Stimulated activated naive B cell treated with anti-CD40 and anti-IgM and Interleukin-4, amounts not matched to agents 10 μg/mL and 1 μg/mL and 100 μg/mL, for 72 hours (primary cell): ENCODE data around the gene CLTC.

ENCODE experiments used
- ATAC-seq, 2 donors: fragments of 150-1000 bp; cut with Tn5 transposase; replicated peaks; 2 replicates each; pipeline ENCODE4 v1.10.0; 2021; ENCODE audit warnings: moderate library complexity in 1 of 2
- DNase-seq: peaks from one replicate; pipeline ENCODE4 v3.0.0; 2021
- H3K27ac Mint-ChIP-seq: one replicate; pipeline ENCODE4 v1.8.0; 2022; ENCODE audit warnings: mild to moderate bottlenecking, mixed read lengths
- H3K27me3 Mint-ChIP-seq, 2 donors: one replicate each; pipeline ENCODE4 v1.8.0; 2022; ENCODE audit warnings: mixed read lengths in 2 of 2
- H3K36me3 Mint-ChIP-seq, 2 donors: one replicate each; pipeline ENCODE4 v1.8.0; 2022; ENCODE audit warnings: mixed read lengths in 2 of 2, mild to moderate bottlenecking in 1 of 2
- H3K4me1 Mint-ChIP-seq, 2 donors: one replicate each; pipeline ENCODE4 v1.8.0; 2022; ENCODE audit warnings: mixed read lengths in 2 of 2, mild to moderate bottlenecking in 1 of 2
- H3K4me3 Mint-ChIP-seq, 2 donors: one replicate each; pipeline ENCODE4 v1.8.0; 2022; ENCODE audit warnings: mild to moderate bottlenecking in 2 of 2, mixed read lengths in 2 of 2, moderate library complexity in 1 of 2
- H3K9me3 Mint-ChIP-seq, 2 donors: one replicate each; pipeline ENCODE4 v1.8.0; 2022; ENCODE audit warnings: mixed read lengths in 2 of 2, mild to moderate bottlenecking in 1 of 2

Gene CLTC

DNA sequence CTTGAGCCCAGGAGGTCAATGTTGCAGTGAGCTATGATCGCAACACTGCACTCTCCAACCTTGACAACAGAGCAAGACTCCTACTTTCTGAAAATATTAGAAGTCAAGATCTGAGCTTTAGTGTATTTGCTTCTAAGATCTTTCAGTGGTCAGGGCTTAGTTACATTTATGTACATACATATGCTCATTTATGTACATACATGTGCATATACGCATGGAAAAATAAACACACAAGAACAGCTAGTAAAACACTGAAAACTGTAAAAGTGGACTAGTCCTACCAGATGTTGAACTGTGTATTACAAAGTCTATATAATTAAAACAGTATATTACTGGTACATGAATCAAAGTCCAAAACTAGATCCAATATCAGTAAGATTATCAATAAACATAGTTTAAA lies 59.2 kb downstream of the CLTC start:
- H3K36me3 Mint-ChIP-seq, result peaks cover 15 to 48% of the 10 kb centered on the region in 2 donors
- no peak overlapping the region for H3K27ac Mint-ChIP-seq
- no peak overlapping the region for H3K4me3 Mint-ChIP-seq
- no peak for DNase-seq
- no peak for ATAC-seq
- H3K27me3 Mint-ChIP-seq, result no peaks in the 10 kb centered on the region
- H3K4me1 Mint-ChIP-seq, result peaks cover 8 to 25% of the 10 kb centered on the region in 2 donors
- H3K9me3 Mint-ChIP-seq, result no peaks in the 10 kb centered on the region

DNA sequence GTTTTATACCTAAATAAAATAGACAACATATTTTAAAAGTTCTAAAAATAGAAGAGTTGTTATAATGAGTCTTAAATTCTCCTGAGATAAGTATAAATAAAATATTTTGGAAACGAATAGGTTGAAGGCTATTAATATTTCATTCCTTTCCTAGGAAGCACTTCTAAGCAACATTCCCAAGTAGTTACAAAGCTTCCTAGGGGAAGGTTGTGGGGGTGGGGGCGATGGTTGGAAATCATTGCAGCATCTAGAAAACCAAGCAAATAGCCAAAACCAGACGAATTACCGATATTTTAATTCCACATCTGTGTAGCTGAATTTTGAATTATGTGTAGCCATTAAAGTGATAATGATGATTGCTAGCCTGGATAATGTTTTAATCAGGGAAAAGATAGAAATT lies 60.6 kb downstream of the CLTC start:
- Mint-ChIP-seq H3K36me3 (peaks cover 13 to 49% of the 10 kb centered on the region in 2 donors), H3K4me1 (peaks cover under 1 to 11% of the 10 kb centered on the region in 2 donors), H3K27me3 (no peaks in the 10 kb centered on the region), H3K4me3 (no peak overlapping the region), H3K9me3 (no peaks in the 10 kb centered on the region), H3K27ac (no peak overlapping the region)
- no peak for ATAC-seq
- DNase-seq, result no peak

- no peak for DNase-seq
- H3K4me3 Mint-ChIP-seq, result no peak overlapping the region
- no peaks in the 10 kb centered on the region for H3K27me3 Mint-ChIP-seq
- no peaks in the 10 kb centered on the region for H3K9me3 Mint-ChIP-seq
- no peak overlapping the region for H3K27ac Mint-ChIP-seq
- peaks cover 7% of the 10 kb centered on the region in 2 donors for H3K4me1 Mint-ChIP-seq
- ATAC-seq, result no peak
- peaks cover 12 to 44% of the 10 kb centered on the region in 2 donors for H3K36me3 Mint-ChIP-seq
Observed at GRCh38 chr17:59683283-59683682, 63.6 kb downstream of the CLTC start.

DNA sequence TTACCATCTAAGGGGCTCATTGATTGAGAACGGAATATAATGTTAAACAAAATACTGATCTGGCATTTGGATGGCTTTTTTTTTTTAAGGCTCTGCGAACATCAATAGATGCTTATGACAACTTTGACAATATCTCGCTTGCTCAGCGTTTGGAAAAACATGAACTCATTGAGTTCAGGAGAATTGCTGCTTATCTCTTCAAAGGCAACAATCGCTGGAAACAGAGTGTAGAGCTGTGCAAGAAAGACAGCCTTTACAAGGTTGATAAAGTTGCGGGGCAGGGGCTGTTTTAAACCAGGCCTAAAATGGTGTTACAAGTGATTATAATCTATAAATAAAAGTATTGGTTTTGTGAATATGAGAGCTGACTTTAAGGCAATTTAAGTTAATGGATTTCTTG lies 65.3 kb downstream of the CLTC start:
- peaks cover 12 to 50% of the 10 kb centered on the region in 2 donors for H3K36me3 Mint-ChIP-seq
- H3K4me3 Mint-ChIP-seq, result no peak overlapping the region
- H3K27ac Mint-ChIP-seq, result no peak overlapping the region
- no peaks in the 10 kb centered on the region for H3K27me3 Mint-ChIP-seq
- ATAC-seq (no peak), DNase-seq (no peak)
- no peaks in the 10 kb centered on the region for H3K9me3 Mint-ChIP-seq
- peaks cover 9 to 11% of the 10 kb centered on the region in 2 donors for H3K4me1 Mint-ChIP-seq

- ATAC-seq (no peak), DNase-seq (no peak)
- Mint-ChIP-seq H3K27me3 (no peaks in the 10 kb centered on the region), H3K27ac (peak overlapping the region; percentile 21), H3K9me3 (no peaks in the 10 kb centered on the region), H3K4me3 (no peak overlapping the region), H3K4me1 (peaks cover 10 to 11% of the 10 kb centered on the region in 2 donors), H3K36me3 (peaks cover 22 to 49% of the 10 kb centered on the region in 2 donors)
Observed at GRCh38 chr17:59688008-59688407, 68.3 kb downstream of the CLTC start.

GRCh38 chr17:59688496-59688895 lies 68.8 kb downstream of the CLTC start:
- Mint-ChIP-seq H3K9me3 (no peaks in the 10 kb centered on the region), H3K4me3 (no peak overlapping the region), H3K27me3 (no peaks in the 10 kb centered on the region), H3K4me1 (peaks cover 10 to 11% of the 10 kb centered on the region in 2 donors), H3K36me3 (peaks cover 22 to 51% of the 10 kb centered on the region in 2 donors), H3K27ac (peak overlapping the region; percentile 21)
- DNase-seq, result no peak
- no peak for ATAC-seq

DNA sequence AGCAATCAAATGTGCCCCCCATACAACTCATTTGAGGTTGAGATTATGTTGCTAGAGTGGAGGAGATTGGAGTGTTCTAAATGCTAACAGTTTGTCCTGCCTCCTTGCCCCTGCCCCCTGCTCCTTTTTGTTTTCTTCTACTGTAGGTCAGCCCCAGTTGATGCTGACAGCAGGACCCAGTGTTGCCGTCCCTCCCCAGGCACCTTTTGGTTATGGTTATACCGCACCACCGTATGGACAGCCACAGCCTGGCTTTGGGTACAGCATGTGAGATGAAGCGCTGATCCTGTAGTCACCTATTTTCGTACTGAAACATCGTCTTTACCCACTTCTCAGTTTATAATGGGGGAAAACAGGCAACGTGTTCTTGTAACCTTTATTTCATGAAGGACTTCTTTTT lies 73.9 kb downstream of the CLTC start:
- H3K4me3 Mint-ChIP-seq, result no peak overlapping the region
- no peak overlapping the region for H3K27ac Mint-ChIP-seq
- ATAC-seq, result no peak
- DNase-seq, result no peak
- H3K4me1 Mint-ChIP-seq, result peaks cover 24 to 29% of the 10 kb centered on the region in 2 donors
- H3K36me3 Mint-ChIP-seq, result peaks cover 35 to 64% of the 10 kb centered on the region in 2 donors
- no peaks in the 10 kb centered on the region for H3K9me3 Mint-ChIP-seq
- H3K27me3 Mint-ChIP-seq, result no peaks in the 10 kb centered on the region

DNA sequence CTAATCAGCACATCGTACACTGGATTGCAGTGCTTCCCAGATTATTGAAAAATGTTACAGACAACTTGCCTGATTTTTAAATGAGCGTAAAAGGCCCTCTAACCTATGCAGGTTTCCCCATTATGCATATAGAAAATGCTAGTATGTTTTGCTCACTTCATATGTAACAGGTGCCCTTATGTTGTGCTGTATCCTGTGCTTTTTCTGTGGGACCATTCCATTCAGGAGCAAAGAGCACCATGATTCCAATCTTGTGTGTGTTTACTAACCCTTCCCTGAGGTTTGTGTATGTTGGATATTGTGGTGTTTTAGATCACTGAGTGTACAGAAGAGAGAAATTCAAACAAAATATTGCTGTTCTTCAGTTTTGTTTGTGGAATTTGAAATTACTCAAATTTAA lies 74.6 kb downstream of the CLTC start:
- ATAC-seq (no peak), DNase-seq (no peak)
- Mint-ChIP-seq H3K4me3 (no peak overlapping the region), H3K27ac (peak overlapping the region; percentile 51), H3K36me3 (peaks cover 37 to 67% of the 10 kb centered on the region in 2 donors), H3K9me3 (no peaks in the 10 kb centered on the region), H3K4me1 (peaks cover 30 to 34% of the 10 kb centered on the region in 2 donors), H3K27me3 (no peaks in the 10 kb centered on the region)

DNA sequence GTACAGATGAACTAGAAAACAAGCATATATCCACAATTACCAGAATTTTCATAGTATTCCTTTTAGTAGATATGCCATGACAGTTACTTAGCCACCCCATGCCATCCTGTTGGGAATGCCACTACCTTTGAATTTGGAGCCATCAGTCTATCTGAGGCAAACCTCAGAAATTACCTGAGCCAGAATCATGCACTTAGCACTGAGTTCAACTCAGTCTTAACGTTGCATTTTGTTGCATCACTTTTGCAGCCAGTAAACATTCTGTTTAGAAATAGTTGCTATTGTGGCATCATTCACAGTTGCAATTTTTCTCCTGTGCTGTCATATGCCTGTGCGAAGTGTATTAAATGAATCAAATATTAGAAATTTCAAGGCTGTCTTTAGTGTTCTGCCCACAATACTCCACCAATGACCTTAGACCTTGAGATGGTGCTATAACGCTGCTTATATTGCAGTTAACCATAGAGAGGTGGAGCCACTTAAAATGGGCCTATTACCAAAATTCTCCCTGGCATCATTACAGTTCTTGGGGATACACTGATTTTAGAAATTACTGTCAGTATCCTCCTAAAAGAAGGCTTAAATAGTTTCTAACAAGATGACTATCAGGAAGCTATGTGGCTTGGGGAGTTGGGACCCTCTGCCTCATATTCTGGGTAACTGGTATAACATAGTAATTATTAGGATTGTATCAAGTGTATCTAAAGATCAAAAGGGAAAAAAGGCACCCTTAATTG lies 76.4 kb downstream of the CLTC start:
- peak; percentile 19 to 29 for ATAC-seq
- Mint-ChIP-seq H3K4me1 (peaks cover 45 to 50% of the 10 kb centered on the region in 2 donors), H3K4me3 (peak overlapping the region; percentile 15 to 35), H3K9me3 (no peaks in the 10 kb centered on the region), H3K27ac (peak overlapping the region; percentile 73), H3K36me3 (peaks cover 46 to 76% of the 10 kb centered on the region in 2 donors), H3K27me3 (no peaks in the 10 kb centered on the region)
- no peak for DNase-seq

DNA sequence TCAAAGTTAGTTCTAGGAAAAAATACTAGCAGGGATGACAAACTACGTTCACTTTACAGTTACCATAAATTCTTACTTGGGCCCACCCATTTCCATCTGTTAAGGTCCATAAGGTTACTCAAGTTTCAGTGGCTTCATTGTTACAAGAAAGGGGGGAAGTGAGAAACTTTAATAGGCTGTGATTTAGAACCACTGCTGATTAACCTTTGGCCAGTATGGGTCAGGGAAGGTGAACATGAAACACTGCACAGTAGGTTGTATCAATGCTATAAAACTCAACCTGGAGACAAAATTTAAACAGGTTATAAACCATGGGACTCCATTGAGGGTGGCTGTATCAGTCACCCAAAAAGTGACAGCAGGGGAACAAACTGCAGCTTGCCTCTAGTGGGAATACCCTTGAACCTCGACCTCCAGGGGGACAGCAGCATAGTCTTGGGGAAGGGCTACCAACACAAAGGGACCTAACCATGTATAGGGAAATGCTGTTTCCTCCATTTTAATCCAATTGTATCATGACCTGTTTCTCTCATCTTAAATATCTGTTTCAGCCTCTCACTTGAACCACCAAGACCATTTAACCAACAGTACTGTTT lies 77.1 kb downstream of the CLTC start:
- H3K36me3 Mint-ChIP-seq, result peaks cover 42 to 72% of the 10 kb centered on the region in 2 donors
- DNase-seq (no peak), ATAC-seq (peak; percentile 82 to 90)
- H3K27me3 Mint-ChIP-seq, result no peaks in the 10 kb centered on the region
- peaks cover 44 to 52% of the 10 kb centered on the region in 2 donors for H3K4me1 Mint-ChIP-seq
- H3K4me3 Mint-ChIP-seq, result peak overlapping the region; percentile 15 to 35
- H3K9me3 Mint-ChIP-seq, result no peaks in the 10 kb centered on the region
- H3K27ac Mint-ChIP-seq, result peak overlapping the region; percentile 73

DNA sequence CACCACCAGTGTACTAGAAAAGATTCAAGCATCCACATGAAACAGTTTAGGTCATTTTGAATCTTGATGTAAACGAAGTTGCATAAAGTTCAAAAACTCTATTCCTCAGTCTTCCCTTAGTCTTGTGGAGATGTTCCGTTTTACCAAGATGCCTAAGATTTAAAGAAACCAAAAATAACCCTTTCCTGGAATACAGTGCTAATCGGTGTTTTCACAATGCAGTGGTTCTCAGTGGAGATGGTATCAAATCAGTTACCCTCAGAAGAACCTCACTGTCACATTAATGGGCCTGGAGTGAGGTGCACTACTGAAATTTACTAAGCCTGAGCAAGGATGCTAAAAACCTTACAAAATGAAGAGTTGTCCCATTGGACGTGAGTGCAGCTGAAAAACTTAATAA lies 78.4 kb downstream of the CLTC start:
- no peak for ATAC-seq
- H3K36me3 Mint-ChIP-seq, result peaks cover 40 to 76% of the 10 kb centered on the region in 2 donors
- H3K9me3 Mint-ChIP-seq, result no peaks in the 10 kb centered on the region
- no peaks in the 10 kb centered on the region for H3K27me3 Mint-ChIP-seq
- DNase-seq, result no peak
- peak overlapping the region; percentile 79 for H3K27ac Mint-ChIP-seq
- no peak overlapping the region for H3K4me3 Mint-ChIP-seq
- peaks cover 51 to 57% of the 10 kb centered on the region in 2 donors for H3K4me1 Mint-ChIP-seq

GRCh38 chr17:59699218-59699617 lies 79.5 kb downstream of the CLTC start:
- H3K4me3 Mint-ChIP-seq, result no peak overlapping the region
- peaks cover 41 to 74% of the 10 kb centered on the region in 2 donors for H3K36me3 Mint-ChIP-seq
- peak overlapping the region; percentile 69 for H3K27ac Mint-ChIP-seq
- ATAC-seq, result no peak
- H3K9me3 Mint-ChIP-seq, result no peaks in the 10 kb centered on the region
- no peaks in the 10 kb centered on the region for H3K27me3 Mint-ChIP-seq
- H3K4me1 Mint-ChIP-seq, result peaks cover 55 to 68% of the 10 kb centered on the region in 2 donors
- DNase-seq, result no peak

- ATAC-seq, result no peak
- Mint-ChIP-seq H3K4me1 (peaks cover 56 to 73% of the 10 kb centered on the region in 2 donors), H3K27me3 (no peaks in the 10 kb centered on the region), H3K9me3 (no peaks in the 10 kb centered on the region), H3K36me3 (peaks cover 39 to 72% of the 10 kb centered on the region in 2 donors), H3K4me3 (no peak overlapping the region), H3K27ac (no peak overlapping the region)
- DNase-seq, result no peak
Observed at GRCh38 chr17:59699786-59700185, 80.1 kb downstream of the CLTC start.

- no peak overlapping the region for H3K4me3 Mint-ChIP-seq
- no peak for ATAC-seq
- peaks cover 54 to 75% of the 10 kb centered on the region in 2 donors for H3K4me1 Mint-ChIP-seq
- H3K9me3 Mint-ChIP-seq, result no peaks in the 10 kb centered on the region
- peak overlapping the region; percentile 86 for H3K27ac Mint-ChIP-seq
- peaks cover 40 to 73% of the 10 kb centered on the region in 2 donors for H3K36me3 Mint-ChIP-seq
- H3K27me3 Mint-ChIP-seq, result no peaks in the 10 kb centered on the region
- DNase-seq, result no peak
Observed at GRCh38 chr17:59702304-59702703, 82.6 kb downstream of the CLTC start.
